ENCODE results near the gene ZG16B.

DNA sequence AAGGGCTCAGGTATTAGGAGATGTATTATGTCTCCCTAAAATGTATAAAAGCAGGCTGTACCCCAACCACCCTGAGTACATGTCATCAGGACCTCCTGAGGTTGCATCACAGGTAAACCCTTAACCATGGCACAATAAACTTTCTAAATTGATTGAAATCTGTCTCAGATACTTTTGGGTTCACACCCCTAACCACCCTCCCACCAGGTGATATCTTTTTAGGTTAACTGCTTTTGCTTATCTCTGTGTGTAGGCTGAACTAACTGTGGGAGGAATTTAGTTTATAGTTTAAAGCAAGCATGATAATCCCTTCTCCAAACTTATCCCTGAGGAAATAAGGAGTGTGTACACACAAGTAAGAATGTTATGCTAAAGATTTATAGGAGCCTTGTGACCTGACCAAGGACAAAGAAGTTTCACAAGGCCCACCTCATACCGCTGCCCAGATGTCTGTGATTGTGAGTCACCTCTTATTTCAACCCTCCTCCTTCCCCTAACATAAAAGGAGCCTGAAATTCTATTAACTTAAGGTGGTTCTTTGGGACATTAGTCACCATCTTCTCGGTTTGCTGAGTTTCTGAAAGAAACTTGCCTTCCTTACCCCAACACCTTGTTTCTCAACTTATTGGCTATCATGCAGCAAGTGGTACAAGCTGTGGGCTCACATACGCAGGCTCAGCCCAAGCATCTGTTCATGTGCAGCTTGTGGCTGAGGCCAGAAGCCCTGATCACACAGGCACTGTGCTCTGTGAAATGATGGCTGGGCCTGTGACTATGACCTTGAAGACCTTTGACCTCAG, 16.6 kb downstream of the ZG16B start:
- TF ChIP-seq, protein P1, sequence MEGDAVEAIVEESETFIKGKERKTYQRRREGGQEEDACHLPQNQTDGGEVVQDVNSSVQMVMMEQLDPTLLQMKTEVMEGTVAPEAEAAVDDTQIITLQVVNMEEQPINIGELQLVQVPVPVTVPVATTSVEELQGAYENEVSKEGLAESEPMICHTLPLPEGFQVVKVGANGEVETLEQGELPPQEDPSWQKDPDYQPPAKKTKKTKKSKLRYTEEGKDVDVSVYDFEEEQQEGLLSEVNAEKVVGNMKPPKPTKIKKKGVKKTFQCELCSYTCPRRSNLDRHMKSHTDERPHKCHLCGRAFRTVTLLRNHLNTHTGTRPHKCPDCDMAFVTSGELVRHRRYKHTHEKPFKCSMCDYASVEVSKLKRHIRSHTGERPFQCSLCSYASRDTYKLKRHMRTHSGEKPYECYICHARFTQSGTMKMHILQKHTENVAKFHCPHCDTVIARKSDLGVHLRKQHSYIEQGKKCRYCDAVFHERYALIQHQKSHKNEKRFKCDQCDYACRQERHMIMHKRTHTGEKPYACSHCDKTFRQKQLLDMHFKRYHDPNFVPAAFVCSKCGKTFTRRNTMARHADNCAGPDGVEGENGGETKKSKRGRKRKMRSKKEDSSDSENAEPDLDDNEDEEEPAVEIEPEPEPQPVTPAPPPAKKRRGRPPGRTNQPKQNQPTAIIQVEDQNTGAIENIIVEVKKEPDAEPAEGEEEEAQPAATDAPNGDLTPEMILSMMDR (IDR thresholded peaks at IDR 0.05), result no peak
- no peak for TF ChIP-seq POLR2A (IDR thresholded peaks at IDR 0.05)

Measured in lower leg skin (tissue), 3 donors.